GM18858 (cell line): ENCODE data around the gene IDI2.
"Not testable (repeated sequence)": the region's sequence is repeated elsewhere in the genome, so short reads cannot be mapped to it uniquely, and the experiment has no call there.

Experiments
- ATAC-seq: cut with Tn5 transposase; IDR thresholded peaks from one replicate; pipeline ENCODE4 v1.9.1; 2021; ENCODE audit not compliant: unreplicated experiment

IDI2 gene

DNA sequence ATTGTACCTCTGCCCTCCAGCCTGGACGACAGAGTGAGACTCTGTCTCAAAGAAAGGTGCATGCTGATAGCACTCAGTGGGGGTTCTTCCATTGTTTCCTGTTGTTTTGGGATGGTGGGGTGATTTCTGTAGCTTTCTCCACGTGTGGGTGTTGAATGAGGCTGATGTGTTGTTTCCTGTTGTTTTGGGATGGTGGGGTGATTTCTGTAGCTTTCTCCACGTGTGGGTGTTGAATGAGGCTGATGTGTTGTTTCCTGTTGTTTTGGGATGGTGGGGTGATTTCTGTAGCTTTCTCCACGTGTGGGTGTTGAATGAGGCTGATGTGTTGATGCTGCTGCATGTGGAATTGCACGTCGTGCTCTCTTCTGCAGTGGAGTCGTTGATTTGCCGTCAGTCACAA is 15.7 kb downstream of the IDI2 start:
- ATAC-seq, result not testable (repeated sequence)

DNA sequence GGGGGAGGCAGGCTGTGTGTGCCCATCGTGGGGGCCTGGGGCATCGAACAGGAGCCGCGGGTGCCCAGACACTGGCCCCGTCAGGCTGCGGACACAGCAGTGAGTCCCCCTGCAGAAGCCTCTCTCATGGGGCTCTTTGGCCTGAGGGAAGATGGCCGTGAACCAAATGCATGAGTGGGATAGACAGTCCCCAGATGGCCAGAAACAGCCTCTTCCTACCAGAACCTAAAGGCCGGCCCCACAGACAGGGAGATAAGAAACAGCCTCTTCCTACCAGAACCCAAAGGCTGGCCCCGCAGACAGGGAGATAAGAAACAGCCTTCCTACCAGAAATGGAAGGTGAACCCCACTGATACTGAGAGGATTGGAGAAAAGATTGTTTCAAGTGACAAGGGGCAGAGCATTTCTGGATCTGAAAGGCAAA is 16.6 kb downstream of the IDI2 start:
- no peak for ATAC-seq

DNA sequence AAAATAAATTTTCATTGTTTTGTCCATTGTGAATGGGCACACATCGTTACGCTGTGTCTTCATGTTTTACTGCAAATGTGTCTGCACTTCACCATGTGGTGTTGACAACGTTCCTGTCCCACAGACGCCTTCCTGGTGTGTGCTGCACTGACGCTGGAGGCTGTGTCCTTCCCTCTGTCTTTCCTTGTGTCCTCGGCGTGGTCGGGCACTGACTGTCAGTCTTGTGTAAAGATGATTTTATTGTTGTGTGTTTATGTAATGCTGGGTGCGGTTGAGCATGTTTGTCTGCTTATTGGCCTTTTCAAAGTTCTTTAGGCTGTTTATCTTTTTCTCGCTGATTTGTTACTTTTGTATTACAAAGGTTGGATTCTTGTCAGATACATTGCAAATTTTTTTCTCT is 18.1 kb downstream of the IDI2 start:
- ATAC-seq, result no peak

DNA sequence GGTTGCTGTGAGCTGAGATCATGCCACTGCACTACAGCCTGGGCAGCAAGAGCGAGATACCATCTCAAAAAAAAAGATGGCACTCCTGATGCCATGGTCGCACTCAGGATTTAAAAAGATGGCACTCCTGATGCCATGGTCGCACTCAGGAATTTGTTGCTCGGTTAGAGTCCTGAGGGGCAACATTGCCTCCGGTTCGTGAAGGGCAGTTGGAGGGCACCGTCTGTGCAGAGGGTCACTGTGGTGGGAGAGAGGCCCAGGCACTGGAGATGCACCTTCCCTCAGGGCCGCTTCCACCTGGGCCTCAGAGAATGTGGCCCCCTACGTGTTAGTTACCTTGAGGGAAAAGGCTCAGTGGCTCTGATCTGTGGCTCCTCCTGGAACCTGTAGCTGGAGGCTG is 19.1 kb downstream of the IDI2 start:
- ATAC-seq, result no peak

DNA sequence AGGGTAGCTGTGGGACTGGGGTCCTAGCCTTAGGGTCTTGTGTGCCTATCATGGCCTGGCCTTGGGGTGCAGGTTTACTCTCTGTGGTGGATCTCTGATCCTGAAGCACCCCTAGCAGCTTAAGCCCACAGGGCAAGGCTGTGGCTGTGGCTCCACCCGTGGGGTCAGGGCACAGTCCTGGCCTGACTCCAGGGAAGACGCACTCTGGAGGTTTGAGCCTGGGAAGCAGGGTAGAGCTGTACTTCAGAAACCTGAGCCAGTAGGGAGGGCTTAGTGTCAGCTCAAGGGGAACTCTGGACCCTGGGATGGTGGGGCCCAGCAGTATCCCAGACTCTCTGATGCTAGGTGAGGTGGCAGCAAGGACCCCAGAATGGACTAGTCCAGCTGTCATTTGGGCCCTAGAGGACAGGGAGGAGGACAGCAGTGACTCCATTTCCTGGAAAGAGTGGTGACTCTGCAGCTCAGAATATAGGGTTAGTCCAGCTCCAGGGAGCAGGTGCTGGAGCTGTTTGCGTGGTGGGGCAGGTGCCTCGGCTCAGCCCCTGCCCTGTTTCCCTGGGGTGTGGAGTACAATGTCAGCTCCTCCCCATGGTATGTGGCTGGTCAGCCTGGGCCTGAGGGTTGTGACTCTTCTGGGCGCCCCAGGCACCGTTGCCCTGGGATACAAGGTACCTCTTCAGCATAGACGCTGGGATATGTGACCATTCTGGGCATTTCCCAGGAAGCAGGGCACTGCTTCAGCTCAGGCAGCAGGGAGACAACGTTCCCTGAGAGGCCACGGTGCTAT is 21.6 kb downstream of the IDI2 start:
- ATAC-seq, result no peak

DNA sequence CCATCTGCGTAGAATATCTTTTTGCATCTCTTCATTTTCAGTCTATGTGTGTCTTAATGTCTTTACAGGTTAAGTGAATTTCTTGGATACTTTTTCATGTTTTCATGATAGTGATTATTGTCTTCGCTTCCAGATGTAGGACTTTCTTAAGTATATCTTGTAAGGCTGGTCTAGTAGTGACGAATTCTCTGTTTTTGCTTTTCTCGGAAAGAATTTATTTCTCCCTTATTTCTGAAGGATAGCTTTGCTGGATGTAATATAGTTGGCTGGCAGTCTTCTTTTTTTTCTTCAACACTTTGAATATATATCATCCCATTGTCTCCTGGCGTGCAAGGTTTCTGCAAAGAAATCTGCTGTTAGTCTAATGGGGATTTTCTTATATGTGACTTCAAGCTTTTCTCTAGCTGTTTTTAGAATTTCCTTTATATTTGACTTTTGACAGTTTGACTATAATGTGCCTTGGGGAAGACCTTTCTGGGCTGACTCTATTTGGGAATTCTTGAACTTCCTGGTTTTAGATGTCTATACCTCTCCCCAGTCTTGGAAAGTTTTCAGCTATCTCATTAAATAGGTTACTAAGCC is 23.1 kb downstream of the IDI2 start:
- no peak for ATAC-seq

DNA sequence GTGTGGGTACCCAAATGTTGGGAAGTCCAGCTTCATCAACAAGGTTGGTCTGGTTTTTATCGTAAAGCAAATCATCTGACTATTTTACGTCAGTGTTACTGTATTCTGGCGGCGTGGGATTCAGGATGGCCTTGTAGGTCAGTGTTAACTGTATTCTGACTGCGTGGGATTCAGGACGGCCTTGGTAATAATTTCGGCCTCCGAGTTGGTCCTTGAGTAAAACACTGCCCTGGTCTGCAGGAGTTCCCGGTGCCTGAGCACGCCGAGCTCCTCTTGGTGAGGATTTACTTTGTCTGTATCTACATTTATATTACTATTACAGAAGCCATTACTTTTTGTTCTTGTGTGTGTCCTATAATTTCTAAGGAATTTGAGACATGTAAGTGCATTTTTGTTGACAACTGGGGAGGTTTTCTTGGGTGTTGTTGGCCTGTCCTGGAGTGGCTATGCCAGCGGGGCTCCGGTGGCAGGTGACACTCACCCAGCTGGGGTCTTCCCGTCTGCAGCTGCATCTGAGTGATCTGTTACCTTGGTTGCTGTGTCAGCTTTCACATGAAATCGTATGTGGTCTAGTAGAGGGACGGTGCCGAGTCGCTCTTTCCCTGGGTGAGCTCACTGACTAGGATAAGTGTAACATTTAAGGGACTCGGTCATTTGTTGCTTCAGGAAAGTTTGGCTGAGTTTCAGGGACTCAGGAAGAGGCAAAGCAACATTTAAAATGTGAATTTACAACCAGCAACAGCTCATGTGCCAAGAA is 28.2 kb downstream of the IDI2 start:
- ATAC-seq, result no peak

DNA sequence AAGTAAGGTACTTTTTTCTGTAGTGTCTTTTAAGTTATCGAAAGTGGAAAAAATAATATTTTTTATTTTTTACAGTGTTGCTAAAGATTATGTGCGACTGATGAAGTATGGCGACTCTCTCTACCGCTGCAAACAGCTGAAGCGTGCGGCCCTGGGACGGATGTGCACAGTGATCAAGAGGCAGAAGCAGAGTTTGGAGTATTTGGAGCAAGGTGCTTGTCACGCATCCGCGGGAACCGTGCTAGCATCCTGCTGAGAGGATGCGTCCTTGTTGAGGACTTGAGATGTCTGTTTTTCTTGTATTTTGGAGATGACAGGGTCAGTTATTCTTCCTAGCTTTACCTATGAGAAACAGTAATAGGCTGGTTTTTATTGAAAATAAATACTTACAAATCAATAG is 29.6 kb downstream of the IDI2 start:
- ATAC-seq, result no peak

DNA sequence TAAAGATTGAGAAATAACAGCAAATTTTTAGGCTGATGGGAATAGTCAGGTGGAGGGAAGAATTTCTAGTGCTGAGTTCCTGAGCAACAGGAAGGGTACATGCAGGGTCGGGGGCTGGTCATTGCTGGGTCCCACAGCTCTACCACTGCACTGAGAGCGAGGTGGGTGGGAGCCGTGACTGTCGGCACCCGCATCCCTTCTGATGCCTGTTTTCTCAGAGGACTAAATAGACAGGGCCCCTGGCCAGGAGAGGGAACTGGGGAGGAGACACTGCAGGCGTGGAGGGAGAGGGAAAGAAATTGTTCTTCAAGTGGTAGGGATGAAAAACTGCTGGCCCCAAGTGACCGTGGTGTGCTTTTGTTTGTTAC is 30.1 kb downstream of the IDI2 start:
- ATAC-seq, result no peak

DNA sequence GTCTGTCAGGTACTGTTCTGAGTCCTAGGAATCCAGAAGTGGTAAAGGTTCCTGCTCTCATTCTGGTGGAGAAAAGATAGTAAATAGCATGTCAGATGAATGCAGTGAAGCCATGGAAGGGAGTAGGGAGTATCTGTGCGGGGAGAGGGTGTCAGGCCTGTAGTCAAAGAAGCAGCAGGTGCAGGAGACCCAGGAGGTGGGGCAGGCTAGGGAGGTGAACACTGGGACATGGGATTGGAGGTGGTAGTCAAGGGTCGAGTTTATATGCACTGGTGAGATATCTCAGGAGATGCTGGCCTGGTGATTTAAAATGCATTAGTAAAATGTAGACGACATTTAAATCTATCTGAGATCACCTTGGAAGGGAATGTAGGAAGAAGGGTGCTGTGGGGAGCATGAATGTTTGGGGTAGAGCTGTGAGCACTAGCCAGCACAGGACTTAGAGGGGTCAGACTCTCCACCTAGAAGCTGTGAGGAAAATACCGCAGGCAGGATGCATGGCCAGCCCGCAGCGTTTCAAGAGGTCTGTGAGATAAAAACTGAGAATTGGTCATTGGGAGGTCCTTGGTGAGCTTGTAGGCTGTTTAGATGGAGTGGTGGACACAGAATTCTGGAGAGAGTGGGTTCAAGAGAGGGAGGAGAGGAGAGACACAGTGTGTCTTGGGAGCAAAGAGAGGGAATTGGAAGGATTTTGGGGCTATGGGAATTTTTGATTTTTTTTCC is 30.7 kb downstream of the IDI2 start:
- no peak for ATAC-seq

DNA sequence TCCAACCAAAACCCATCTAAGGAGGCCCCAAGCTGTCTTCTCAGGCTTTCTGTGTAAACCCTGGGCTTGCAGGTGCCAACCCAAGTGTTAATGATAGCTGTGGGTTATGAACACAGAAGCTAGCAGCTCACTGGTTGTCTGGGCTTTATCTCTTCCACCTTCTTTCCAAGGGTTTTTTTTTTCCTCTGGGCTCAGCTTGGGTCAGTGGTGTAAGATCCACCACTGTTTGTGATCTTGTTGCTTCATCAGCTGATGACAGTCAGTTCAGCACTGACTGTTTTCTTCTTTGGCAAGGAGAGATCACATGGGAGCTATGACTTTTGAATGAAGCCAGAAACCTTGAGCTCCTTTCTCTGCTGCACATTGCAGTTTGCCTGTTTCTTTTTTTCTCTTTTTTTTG is 32.8 kb downstream of the IDI2 start:
- ATAC-seq, result no peak

DNA sequence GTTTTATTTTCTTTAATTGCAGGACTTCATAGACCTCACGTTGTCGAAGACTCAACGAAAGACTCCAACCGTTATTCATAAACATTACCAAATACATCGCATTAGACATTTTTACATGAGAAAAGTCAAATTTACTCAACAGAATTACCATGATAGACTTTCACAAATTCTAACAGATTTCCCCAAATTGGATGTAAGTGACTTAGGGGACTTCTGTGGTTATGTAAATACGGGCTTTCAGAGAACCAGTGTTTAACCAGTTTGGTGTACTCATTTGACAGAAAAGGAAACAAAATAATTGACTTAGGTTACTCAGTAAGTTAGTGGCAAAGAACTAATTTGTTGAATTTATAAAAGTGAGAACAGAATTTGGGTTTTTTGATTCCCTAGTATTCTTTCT is 33.2 kb downstream of the IDI2 start:
- no peak for ATAC-seq

DNA sequence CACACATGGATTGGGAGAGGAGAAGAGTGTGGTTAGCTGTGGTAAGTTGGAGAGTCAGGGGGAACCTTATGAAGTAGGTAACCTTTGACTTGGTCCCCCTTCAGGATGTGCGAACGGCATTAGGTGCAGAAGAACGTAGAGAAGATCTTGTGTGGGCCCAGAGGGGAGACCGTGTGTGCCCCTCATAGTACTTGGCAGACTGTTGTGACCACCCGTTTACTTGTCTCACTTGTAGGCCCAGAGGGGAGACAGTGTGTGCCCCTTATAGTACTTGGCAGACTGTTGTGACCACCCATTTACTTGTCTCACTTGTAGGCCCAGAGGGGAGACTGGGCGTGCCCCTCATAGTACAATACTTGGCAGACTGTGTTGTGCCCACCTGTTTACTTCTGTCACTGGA is 34.9 kb downstream of the IDI2 start:
- ATAC-seq, result no peak

DNA sequence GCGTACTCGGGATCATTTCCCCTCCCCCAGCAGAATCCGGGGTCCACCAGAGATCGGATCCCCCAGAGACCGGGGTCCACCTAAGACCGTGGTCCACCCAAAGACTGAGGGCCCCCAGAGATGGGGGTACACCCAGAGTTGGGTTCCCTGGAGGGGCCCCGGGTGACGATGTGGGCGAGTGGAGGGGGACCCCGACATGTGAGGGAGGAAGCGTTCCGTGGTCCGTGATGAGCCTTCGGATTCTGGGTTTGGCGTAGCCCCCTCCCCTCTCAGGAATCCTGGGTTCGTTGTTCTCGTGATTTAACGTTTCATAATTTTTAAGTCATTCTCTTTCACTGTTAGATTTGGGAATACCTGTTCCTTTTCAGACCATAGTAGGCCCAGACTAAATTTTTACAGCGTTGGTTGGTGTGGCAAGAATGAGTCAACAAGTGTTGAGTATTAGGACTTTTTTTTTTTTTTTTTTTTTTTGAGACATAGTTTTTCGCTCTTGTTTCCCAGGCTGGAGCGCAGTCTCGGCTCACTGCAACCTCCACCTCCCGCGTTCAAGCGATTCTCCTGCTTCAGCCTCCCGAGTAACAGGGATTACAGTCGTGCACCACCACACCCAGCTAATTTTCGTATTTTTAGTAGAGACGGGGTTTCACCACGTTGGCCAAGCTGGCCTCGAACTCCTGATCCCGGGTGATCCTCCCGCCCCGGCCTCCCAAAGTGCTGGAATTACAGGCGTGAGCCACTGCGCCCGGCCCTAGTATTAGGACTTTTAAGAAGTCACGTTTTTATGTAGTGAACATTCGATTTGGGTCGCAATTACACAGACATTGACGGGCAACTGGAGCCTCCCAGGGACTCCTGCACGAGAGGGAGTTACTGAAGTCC is 36.8 kb downstream of the IDI2 start:
- no peak for ATAC-seq

DNA sequence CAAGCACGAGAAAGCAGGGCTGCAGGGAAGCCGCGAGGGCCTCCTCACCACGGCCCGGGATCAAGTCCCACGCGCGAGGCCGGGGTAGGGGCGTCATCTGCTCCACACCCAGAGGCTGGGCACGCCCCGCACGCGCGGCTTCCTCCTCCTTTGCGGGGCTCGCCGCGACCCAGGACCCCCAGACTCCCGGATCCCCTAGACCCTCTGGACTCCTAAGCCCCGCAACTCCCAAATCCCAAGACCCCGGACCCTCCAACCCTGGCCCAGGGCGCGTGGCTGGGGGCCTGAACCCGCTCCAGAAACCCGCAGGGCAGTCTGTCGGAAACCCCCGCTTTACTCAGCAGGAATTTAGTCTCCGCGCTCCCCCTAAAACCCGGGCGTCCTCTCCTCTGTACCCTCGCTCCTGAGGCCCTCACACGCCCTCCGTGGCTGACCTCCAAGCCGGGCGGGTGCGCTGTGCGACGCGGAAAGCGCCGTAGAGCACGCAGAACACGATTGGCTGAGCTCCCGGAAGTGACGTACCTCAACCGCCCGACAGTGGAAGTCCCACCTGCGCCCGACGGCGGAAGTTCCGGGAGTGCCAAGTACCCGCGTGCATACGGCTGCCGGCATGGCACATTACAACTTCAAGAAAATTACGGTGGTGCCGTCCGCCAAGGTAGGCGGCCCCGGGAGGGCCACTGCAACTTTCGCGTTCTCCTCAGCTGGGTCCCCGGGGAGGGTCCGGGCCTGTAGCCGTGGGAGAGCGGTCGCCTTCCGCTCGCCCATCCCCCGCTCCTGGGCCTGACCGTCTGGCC is 37.6 kb downstream of the IDI2 start, which contains the start of gene GTPBP4:
Gene GTPBP4 (plus strand): TSS at position 565 of the 797 bp plus-strand sequence. CDS start 46 bp downstream, at position 611.
- ATAC-seq, result peak; percentile 90

DNA sequence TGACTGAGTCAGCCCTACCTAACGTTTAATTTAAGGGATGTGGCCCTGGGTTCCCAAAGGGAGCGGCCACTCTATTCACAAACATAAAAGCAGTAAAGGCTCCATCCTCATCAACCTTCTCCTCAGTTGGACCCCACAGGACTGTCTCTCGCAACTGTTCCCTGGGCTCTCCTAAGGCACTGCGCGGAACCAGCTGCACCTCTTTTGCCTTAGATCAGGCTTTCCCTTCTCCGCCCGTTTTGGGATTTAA is 38.1 kb downstream of the IDI2 start:
- no peak for ATAC-seq

DNA sequence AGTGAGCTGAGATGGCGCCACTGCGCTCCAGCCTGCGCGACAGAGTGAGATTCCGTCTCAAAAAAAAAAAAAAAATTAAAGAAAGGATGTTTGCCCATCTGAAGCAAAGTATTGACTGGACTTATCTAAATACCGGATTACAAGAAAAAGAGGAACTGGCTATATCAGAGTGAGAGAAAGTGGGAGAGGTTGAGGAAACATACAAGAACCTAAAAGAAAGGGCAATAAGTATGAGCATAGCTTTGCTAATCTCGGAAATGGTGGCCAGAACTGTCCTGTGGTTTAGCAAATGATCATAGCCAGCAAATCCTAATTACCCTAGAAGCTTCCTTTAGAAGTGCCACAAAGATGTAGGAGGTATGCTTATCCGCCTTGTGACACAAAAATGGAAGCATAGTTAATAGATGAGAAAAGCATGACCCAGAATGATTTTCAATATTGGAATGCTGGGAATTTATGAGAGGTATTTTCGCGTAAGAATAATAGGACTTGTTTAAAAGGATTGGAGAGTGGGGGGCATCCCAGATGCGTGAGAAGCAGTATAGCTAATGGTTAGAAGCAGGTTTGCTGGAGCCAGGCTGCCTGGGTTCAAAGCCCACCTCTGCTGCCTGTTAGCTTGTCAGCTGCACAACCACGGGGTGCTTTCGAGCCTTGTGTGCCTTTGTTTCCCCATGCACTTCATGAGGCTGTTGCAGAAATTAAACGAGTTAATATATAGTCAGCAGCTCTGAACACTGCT is 38.6 kb downstream of the IDI2 start:
- no peak for ATAC-seq

DNA sequence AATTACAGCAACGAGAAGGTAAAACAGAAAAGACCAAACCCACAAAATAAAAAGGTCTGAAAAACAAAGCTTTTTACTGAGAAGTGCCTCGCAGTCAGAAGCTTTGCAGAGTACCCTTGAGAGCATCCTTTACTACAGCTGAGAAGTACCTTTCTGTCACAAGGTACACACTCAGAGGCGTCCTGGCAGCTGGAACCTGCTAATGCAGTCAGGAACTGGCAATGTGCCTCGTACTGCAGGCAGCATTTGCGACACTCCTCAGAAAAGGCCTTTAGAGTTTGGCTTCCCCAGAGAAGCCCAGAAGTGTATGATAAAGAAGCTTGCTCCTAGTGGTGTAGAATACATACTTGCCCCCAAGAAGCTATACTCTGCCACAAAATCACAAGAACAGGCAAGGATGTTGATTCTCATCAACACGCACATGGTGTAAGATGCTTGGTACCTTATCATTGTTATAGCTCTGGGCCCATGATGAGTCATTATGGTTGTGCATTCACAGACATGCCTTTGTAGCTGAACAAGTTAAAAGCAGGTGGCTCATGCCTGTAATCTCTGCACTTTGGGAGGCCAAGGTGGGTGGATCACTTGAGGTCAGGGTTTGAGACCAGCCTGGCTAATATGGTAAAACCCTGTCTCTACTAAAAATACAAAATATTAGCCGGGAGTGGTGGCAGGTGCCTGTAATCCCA is 39.4 kb downstream of the IDI2 start:
- ATAC-seq, result no peak

DNA sequence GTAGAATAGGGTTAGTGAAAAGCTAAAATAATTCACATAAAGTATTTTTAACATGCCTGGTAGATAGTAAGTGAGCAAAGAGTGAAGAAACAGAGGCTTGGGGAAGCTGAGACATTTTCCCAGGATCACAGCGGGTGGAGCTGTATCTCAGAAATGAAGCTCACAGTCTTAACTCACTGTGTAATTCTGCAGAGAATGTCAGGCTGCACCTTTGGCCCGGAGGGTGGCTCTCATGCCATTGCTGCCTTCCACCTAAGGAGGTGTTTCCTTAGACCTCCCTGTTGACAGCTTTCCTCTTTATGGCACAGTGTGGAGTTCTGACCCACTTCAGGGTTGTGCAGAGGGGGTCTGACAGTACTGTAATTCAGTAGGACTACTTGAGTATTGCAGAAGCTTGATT is 40.3 kb downstream of the IDI2 start:
- ATAC-seq, result no peak
